Ishikawa (cell line): ENCODE measurements around the gene ZNF804A.

Experiments used
- CEBPB ChIP-seq: IDR thresholded peaks from 2 replicates; pipeline ENCODE4 v1.6.1; 2012
- EGR1 ChIP-seq: IDR thresholded peaks from 2 replicates; pipeline ENCODE4 v1.6.1; 2012
- EP300 ChIP-seq: IDR thresholded peaks from 2 replicates; pipeline ENCODE4 v1.6.1; 2012; ENCODE audit warnings: borderline replicate concordance
- FOXM1 ChIP-seq: IDR thresholded peaks from 2 replicates; pipeline ENCODE4 v1.6.1; 2012; ENCODE audit warnings: low read depth, borderline replicate concordance
- NFIC ChIP-seq: IDR thresholded peaks from 2 replicates; pipeline ENCODE4 v1.6.1; 2012
- RAD21 ChIP-seq: IDR thresholded peaks from 2 replicates; pipeline ENCODE4 v1.6.1; 2012; ENCODE audit warnings: low read depth
- REST ChIP-seq: IDR thresholded peaks from 2 replicates; pipeline ENCODE4 v1.6.1; 2012; ENCODE audit warnings: low read depth, mild to moderate bottlenecking
- YY1 ChIP-seq: IDR thresholded peaks from 2 replicates; pipeline ENCODE4 v1.6.1; 2012; ENCODE audit warnings: low read depth

GRCh38 chr2:184877909-184878308 is 279.6 kb downstream of the ZNF804A start:
- TF ChIP-seq RAD21: no peak
- TF ChIP-seq CEBPB: no peak
- no peak for TF ChIP-seq EGR1
- no peak for TF ChIP-seq YY1
- TF ChIP-seq REST: no peak
- no peak for TF ChIP-seq FOXM1
- no peak for TF ChIP-seq NFIC
- TF ChIP-seq EP300: no peak
